ENCODE results near the gene P3H2.

The P3H2 gene

DNA sequence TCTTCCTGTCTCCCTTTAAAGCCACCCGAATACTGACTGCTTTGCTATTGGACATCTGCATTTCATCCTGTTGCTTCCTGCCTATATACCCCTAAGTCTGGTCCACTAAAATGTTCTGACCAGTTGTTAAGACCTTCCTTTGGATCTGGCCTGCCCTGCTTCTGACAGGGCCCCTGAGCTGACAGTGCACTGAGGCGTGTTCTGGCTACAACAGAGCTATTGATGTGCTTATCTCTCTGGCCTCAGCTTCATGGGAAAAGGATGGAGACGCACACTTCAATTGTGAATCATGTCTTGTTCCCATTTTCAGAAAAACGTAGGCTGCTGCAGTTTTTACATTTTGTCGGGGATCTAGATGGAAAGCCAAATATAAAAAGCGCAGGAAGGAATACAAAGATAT is 7.1 kb upstream of the P3H2 start:
- TF ChIP-seq POLR2AphosphoS5 (IDR thresholded peaks at IDR 0.05; ENCODE audit: low read depth, low read length): no peak
- TF ChIP-seq FOXP2 (optimal IDR thresholded peaks at IDR 0.05; ENCODE audit: borderline replicate concordance, extremely low read depth, extremely low read length, insufficient read depth): no peak
- no peak for TF ChIP-seq SIN3A (IDR thresholded peaks at IDR 0.05; ENCODE audit: borderline replicate concordance, insufficient read depth, low read length)
- TF ChIP-seq, protein P1, sequence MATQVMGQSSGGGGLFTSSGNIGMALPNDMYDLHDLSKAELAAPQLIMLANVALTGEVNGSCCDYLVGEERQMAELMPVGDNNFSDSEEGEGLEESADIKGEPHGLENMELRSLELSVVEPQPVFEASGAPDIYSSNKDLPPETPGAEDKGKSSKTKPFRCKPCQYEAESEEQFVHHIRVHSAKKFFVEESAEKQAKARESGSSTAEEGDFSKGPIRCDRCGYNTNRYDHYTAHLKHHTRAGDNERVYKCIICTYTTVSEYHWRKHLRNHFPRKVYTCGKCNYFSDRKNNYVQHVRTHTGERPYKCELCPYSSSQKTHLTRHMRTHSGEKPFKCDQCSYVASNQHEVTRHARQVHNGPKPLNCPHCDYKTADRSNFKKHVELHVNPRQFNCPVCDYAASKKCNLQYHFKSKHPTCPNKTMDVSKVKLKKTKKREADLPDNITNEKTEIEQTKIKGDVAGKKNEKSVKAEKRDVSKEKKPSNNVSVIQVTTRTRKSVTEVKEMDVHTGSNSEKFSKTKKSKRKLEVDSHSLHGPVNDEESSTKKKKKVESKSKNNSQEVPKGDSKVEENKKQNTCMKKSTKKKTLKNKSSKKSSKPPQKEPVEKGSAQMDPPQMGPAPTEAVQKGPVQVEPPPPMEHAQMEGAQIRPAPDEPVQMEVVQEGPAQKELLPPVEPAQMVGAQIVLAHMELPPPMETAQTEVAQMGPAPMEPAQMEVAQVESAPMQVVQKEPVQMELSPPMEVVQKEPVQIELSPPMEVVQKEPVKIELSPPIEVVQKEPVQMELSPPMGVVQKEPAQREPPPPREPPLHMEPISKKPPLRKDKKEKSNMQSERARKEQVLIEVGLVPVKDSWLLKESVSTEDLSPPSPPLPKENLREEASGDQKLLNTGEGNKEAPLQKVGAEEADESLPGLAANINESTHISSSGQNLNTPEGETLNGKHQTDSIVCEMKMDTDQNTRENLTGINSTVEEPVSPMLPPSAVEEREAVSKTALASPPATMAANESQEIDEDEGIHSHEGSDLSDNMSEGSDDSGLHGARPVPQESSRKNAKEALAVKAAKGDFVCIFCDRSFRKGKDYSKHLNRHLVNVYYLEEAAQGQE (IDR thresholded peaks at IDR 0.05; ENCODE audit: insufficient read depth in 1 of 2, low read depth in 2 of 2, low read length in 2 of 2): no peak
- no peak for TF ChIP-seq TAF1 (IDR thresholded peaks at IDR 0.05; ENCODE audit: borderline replicate concordance, insufficient read depth, low read length)

DNA sequence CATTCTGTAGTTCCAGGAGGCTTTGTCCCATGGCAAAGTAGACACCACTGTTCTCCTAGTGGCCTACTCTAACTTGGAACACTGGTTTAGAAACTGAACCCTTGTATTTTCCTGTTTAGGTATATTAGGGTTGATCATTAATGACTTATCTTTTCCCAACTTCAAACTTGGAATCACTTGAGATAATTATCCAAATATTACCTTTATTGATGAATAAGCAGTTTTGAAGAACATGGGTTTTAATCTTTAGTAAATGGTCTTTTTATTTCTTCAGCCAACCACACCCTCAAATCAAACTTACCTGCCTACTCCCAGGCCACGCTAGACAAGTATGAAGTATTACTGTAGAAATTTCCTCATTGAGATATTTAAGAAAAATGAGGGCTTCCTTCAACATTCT is 6.5 kb upstream of the P3H2 start:
- no peak for TF ChIP-seq FOXP2 (optimal IDR thresholded peaks at IDR 0.05; ENCODE audit: borderline replicate concordance, extremely low read depth, extremely low read length, insufficient read depth)
- TF ChIP-seq TAF1 (IDR thresholded peaks at IDR 0.05; ENCODE audit: borderline replicate concordance, insufficient read depth, low read length): no peak
- TF ChIP-seq, protein P1 (IDR thresholded peaks at IDR 0.05; ENCODE audit: insufficient read depth in 1 of 2, low read depth in 2 of 2, low read length in 2 of 2): no peak
- TF ChIP-seq SIN3A (IDR thresholded peaks at IDR 0.05; ENCODE audit: borderline replicate concordance, insufficient read depth, low read length): no peak
- no peak for TF ChIP-seq POLR2AphosphoS5 (IDR thresholded peaks at IDR 0.05; ENCODE audit: low read depth, low read length)

GRCh38 chr3:190125436-190126068 is 4.9 kb upstream of the P3H2 start:
- no peak for TF ChIP-seq FOXP2 (optimal IDR thresholded peaks at IDR 0.05; ENCODE audit: borderline replicate concordance, extremely low read depth, extremely low read length, insufficient read depth)
- TF ChIP-seq SIN3A (IDR thresholded peaks at IDR 0.05; ENCODE audit: borderline replicate concordance, insufficient read depth, low read length): no peak

DNA sequence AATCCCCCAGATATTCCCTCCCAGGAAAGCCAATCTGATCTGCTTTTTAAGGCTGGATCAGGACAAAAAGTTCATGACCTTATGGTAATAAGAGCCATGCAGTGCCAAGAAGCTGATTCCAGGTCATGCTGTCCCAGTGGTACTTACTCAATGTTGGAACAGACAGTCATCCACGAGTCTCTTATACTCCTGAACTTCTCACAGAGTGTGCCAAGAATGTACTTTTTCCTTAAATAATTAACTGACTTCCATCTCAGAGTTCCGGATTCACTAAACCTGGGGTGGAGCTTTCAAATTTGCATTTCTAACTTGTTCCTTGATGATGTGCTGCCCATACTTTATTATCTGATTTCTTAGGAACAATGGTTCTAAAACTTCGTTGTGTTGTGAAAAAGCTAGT is 3.4 kb upstream of the P3H2 start:
- TF ChIP-seq, protein P1 (IDR thresholded peaks at IDR 0.05; ENCODE audit: insufficient read depth in 1 of 2, low read depth in 2 of 2, low read length in 2 of 2): no peak
- TF ChIP-seq TAF1 (IDR thresholded peaks at IDR 0.05; ENCODE audit: borderline replicate concordance, insufficient read depth, low read length): no peak
- TF ChIP-seq SIN3A (IDR thresholded peaks at IDR 0.05; ENCODE audit: borderline replicate concordance, insufficient read depth, low read length): no peak
- TF ChIP-seq POLR2AphosphoS5 (IDR thresholded peaks at IDR 0.05; ENCODE audit: low read depth, low read length): no peak
- no peak for TF ChIP-seq FOXP2 (optimal IDR thresholded peaks at IDR 0.05; ENCODE audit: borderline replicate concordance, extremely low read depth, extremely low read length, insufficient read depth)

DNA sequence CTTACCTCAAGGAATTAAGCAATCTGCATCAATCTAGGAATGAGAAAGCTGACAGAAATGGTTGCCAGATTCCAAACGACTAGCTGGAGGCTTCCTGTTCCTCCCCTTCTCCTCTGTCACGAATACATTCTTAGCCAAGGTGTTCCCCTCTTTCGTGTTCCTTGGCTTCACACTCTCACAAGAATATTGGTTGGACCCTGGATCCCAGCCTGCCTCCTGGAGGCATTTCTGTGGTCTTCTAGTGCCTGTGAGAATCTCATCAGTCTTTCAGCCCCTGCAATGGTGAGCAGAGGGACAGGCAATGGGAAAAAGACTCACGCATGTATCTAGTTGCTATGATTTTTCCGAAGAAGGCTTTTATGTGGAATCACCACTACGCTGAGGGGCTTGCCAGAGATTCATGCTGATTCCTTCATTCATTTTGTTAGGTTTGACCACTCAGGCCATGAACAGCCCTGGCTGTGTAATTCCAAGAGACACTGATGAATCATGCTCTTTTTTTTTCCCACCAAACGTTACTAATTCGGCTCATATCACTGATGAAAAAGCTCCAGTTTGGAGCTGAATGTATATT is 1.6 kb upstream of the P3H2 start:
- TF ChIP-seq FOXP2 (optimal IDR thresholded peaks at IDR 0.05; ENCODE audit: borderline replicate concordance, extremely low read depth, extremely low read length, insufficient read depth) (no peak), POLR2AphosphoS5 (IDR thresholded peaks at IDR 0.05; ENCODE audit: low read depth, low read length) (no peak), SIN3A (IDR thresholded peaks at IDR 0.05; ENCODE audit: borderline replicate concordance, insufficient read depth, low read length) (no peak), TAF1 (IDR thresholded peaks at IDR 0.05; ENCODE audit: borderline replicate concordance, insufficient read depth, low read length) (no peak)
- TF ChIP-seq, protein P1 (IDR thresholded peaks at IDR 0.05; ENCODE audit: insufficient read depth in 1 of 2, low read depth in 2 of 2, low read length in 2 of 2): no peak

Measured in PFSK-1 (cell line).